Left hindlimb (tissue), 1 donor: ENCODE measurements around the gene TOMM20.
"Not testable (repeated sequence)": the region's sequence is repeated elsewhere in the genome, so short reads cannot be mapped to it uniquely, and the experiment has no call there.

ENCODE experiments used
- DNase-seq: peaks from one replicate; pipeline ENCODE4 v3.0.0-alpha.2; 2018

The TOMM20 gene

DNA sequence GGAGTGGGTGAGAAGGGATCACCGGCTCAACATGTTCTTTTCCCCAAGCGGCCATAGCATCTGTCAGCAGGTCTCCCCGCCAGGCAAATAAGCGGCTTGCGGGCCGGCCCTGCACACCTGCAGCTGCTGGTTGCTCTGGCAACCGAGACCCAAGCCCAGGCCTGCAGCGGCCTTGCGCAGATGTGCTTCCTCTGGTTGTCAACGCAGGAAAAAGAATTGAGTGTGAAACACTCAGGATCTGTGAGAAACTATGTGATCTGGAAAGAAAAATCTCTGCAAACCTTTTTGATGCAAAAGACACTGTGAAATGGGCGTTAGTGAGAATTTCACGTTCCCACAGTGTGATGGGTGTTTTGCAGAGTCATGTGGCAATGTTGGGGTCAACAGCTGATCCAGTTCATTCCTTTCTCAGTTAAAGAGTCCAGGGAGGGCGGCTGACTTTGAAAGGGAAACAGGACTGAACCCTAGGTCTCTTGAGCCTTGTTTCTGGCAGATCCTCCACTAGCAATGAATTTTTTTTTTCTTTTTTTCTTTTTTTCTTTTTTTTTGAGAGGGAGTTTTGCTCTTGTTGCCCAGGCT, 28.4 kb downstream of the TOMM20 start:
- DNase-seq: peak; percentile 84

DNA sequence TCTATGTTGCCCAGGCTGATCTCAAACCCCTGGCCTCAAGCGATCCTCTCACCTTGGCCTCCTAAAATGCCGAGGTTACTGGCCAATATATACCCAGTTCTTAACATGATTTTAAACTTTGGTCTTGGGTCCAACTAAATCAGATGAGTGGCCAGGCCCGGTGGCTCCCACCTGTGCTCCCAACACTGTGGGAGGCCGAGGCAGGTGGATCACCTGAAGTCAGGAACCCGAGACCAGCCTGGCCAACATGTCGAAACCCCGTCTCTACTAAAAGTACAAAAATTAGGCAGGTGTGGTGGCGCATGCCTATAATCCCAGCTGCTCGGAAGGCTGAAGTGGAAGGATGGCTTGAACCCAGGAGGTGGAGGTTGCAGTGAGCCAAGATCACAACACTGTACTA, 29.6 kb downstream of the TOMM20 start:
- DNase-seq: no peak

DNA sequence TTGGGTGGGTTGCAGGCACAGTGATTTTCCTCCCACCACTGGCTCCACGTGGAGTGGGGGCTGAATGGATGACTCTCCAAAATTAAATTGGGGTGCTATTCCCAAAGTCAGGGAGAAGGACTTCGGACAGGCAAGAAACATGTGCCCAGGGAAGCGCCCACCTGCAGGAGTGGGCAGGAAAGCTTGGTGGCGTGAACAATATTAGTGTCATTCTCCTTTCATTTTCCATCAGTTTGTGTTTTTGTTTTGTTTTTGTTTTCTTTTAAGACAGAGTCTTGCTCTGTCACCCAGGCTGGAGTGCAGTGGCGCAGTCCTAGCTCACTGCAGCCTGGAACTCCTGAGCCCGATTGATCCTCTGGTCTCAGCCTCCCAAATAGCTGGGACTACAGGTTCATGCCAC, 30.1 kb downstream of the TOMM20 start:
- DNase-seq: no peak

DNA sequence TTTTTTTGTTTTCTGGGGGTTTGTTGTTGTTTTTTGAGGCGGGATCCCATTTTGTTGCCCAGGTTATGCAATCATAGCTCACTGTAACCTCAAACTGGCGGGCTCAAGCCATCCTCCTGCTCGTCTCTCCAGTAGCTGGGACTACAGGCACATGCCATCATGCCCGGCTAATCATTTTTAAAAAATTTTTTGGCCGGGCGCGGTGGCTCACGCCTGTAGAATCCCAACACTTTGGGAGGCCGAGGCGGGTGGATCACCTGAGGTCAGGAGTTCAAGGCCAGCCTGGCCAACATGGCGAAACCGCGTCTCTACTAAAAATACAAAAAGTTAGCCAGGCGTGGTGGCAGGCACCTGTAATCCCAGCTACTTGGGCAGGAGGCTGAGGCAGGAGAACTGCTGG, 31.1 kb downstream of the TOMM20 start:
- not testable (repeated sequence) for DNase-seq

DNA sequence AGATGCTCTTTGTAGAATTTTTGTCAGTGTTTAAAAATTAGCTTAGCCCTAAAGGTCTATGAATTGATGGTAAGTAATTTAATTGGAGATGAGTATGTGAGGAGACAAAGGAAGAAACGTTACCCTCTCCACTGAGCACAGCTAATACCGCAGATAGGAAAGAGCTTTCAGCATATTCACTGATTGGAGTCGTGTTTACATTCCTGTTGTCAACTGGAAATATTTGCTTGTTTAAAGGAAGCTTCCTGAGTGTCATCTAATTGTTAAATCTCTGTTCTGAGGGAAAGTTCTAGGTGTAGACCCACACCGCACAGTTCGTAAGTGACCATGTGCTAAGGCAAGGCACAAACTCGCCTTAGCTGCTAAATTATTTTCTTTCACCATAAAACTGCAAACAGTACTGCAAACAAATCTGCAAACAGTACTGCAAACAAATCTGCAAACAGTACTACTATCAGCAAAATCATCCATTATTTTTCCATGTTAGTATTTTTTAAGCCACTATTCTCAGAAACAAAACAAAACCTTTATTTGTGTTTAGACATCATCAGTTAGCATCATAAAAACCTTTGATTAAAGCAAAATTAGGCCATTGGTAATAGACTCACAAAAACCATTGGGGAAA, 32.6 kb downstream of the TOMM20 start:
- DNase-seq: no peak

DNA sequence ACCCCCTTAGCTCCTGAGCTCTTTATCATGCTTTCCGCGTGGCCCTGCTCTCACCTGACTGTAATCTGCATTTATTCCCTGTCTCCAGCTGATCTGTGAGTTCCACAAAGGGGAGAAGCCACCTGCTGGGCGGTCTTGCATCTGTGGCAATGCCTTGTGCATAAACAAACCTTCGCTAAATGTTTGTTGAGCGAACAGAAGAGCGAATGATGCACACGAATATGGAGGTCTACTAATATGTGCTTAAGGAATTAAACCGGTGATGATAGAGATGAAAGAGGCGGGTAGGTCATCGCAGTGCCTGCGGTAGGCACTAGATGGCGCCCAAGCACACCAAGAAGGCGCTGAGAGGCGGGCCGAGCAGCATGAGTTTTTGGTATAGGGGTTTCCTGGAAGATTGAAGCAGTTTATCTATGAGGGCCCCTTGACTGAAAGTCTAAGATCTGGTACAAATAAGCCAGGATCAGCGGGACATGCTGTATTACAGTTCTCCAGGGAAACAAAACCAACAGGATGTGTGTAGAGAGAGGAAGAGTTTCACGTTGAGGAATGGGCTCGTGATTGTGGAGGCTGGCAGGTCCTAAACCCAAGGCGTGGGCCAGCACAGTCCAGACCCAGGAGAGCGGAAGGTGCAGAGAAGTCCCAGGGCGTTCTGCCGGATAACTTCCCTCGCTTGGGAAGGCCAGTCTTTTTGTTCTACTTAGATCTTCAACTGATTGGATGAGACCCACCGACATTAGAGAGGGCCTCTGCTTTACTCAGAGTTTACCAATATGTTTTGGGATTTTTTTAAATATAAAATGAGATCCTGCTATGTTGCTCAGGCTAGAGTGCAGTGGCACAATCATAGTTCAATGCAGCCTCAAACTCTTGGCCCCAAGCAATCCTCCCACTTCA, 34.7 kb downstream of the TOMM20 start:
- peak; percentile 81 for DNase-seq

DNA sequence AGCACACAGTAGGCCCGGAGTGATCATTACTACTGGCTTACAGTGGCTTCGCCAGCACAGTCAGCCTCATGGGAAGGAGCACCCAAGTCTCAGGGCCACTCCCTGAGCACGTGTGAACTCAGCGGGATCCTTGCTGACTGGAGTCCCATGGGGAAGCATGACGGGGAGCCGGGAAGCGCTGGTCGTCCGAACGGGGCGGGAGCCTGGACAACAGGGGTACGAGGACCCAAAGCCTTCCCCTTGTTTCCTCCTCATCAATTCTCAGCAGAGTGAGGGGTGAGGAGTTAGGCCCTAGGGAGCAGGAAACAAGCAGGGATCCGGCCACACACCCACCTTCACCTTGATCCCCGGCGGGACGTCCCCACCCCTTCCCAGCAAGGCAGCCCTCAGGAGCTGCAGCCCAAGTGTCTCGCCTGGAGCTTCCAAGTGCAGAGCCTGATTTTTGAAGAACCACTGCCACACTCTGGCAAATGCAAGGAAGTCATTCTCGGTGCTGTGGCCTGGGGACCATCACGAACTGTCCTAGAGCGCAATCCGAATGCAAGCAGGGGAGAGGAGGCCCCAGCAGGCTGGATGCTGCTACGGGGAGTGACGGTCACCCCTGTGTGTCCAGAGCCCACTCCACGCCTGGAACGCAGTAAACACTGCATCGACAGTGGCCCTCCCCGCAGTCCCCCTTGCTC, 35.5 kb downstream of the TOMM20 start:
- peak; percentile 77 for DNase-seq

DNA sequence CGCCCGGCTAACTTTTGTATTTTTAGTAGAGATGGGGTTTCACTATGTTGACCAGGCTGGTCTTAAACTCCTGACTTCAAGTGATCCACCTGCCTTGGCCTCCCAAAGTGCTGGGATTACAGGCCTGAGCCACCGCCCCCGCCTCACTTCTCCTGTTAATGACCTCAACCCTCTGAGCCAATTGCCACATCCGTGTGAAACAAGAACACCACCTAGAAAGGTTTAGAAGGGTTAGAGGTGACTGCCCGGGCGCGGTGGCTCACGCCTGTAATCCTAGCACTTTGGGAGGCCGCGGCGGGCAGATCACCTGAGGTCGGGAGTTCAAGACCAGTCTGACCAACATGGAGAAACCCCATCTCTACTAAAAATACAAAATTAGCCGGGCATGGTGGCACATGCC, 36.2 kb downstream of the TOMM20 start:
- DNase-seq: not testable (repeated sequence)

DNA sequence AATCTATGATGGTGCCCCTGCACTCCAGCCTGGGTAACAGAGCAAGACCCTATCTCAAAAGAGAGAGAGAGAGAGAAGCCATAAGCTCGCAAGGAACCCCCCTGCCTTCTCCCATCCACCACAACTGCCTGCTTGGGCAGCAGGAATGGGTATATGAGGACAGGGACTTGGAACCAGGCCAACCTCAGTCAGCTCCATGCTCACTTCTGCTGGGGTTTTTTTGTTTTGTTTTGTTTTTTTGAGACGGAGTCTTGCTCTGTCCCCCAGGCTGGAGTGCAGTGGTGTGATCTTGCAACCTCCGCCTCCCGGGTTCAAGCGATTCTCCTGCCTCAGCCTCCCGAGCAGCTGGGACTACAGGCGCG, 36.6 kb downstream of the TOMM20 start:
- DNase-seq: not testable (repeated sequence)

DNA sequence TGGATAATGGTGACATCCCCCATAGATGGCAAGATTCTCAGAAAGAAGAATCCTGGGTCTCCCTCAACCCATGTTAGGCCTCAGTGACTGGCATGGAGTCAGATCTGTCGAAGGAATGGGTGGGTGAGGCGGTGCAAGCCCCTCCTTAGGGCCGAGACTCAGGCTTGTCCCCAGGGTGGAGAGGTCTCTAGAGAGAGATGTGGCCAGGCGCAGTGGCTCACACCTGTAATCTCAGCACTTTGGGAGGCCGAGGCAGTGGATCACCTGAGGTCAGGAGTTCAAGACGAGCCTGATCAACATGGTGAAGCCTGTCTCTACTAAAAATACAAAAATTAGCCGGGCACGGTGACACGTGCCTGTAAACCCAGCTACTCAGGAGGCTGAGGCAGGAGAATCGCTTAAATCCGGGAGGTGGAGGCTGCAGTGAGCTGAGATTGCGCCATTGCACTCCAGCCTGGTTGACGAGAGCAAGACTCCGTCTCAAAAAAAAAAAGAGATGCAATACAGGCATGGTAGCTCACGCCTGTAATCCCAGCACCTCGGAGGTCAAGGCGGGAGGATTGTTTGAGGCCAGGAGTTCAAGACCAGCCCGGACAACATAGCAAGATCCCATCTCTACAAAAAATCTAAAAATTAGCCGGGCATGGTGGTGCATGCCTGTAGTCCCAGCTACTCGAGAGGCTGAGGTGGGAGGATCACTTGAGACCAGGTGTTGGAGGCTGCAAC, 37.2 kb downstream of the TOMM20 start:
- DNase-seq: not testable (repeated sequence)

DNA sequence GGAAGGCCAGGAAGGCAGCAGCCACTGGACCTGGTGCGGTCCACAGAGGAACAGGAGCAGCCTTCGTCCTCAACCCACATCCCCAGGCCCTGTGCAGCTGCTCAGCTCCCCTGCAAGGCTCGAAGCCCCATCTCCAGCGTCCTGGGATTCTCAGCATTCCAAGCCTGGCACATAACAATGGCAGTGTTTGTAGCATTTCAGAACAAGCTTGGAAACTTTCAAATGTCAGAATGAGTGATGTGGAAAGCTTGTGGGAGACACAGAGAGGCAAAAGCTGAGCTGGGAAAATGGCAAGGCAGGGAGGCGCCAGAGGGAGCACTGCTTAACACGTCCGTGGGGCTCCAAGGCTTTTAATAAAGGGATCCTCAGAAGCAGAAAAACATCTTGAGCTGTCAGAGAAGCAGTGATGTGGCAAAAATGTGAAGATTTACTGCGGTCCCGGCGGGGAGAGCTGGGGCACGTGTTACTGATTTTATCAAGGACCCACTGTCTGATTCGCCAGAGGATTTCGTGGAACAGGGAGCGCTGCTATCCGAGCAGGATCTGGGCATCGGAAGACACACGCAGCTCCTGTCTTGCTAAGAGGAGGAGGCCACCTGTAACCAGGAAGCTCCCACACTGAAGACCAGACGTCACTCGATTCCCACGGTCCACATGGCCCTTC, 38.1 kb downstream of the TOMM20 start:
- peak; percentile 47 for DNase-seq

DNA sequence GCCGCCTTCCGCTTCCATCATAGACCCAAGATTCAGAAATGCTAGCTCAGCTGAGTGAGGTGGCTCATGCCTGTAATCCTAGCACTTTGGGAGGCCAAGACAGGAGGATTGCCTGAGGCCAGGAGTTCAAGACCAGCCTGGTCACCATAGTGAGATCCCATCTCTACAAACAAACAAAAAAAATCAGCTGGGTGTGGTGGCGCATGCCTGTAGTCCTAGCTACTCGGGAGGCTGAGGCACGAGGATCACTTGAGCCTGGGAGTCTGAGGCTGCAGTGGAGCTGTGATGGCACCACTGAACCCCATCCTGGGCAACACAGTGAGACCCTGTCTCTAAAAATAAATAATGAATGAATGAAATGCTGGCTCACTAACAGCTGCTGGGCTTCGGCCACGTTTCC, 39.7 kb downstream of the TOMM20 start:
- DNase-seq: peak; percentile 15

DNA sequence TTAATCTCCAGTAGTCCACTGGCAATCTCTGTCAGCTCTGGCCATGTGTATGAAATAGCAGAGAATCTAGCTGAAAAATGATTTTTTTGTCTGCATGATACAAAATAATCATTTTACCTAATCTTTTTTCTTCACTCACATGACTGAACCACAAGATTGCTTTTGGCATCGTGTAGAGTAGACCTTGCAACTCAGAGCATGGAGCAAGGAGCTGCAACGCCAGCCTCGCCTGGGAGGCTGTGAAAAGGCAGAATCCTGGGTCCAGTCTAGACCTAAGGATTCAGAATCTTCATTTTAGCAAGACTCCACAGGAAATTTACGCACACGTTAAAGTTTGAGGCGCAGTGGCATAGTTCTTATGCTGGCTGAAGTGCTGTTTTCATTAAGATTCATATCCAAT, 40.2 kb downstream of the TOMM20 start:
- DNase-seq: peak; percentile 10

DNA sequence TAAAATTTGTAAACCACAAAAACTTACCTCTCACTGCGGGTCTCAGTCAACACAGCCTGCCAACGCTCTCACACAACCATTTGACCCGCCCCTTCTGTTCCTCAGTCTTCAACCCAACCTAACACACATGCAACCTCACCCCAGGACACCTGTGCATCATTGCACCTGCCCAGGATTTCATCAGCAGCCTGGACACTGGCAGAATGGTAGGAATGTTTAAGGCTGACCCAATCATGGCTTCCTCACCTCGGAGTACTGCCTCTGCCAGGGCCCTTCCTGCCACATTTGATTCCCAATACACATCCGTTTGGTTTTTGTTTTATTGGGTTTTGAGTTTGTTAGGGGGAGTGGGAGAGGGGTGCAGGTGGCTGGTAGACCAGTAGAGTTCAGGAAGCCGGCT, 40.7 kb downstream of the TOMM20 start:
- DNase-seq: peak; percentile 30

DNA sequence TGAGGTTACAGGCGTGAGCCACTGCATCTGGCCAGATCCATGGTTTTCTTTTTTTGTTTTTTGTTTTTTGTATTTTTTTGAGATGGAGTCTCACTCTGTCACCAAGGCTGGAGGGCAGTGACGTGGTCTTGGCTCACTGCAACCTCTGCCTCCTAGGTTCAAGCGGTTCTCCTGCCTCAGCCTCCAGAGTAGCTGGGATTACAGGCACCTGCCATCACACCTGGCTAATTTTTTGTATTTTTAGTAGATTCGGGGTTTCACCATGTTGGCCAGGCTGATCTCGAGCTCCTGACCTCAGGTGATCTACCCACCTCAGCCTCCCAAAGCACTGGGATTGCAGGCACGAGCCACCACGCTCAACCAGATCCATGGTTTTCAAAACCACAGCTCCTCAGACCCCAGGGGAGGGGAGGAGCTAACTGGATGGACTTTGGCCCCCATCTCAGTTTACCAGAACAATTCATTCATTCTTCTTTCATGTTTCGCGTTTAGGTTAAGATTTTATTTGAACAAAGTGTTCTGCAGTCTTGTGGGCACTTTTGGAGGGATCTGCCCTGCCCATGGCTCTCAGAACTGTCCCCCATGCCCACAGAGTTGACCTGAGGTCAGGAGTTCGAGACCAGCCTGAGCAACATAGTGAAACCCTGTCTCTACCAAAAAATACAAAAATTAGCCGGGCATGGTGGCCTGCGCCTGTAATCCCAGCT, 43.1 kb downstream of the TOMM20 start:
- not testable (repeated sequence) for DNase-seq

DNA sequence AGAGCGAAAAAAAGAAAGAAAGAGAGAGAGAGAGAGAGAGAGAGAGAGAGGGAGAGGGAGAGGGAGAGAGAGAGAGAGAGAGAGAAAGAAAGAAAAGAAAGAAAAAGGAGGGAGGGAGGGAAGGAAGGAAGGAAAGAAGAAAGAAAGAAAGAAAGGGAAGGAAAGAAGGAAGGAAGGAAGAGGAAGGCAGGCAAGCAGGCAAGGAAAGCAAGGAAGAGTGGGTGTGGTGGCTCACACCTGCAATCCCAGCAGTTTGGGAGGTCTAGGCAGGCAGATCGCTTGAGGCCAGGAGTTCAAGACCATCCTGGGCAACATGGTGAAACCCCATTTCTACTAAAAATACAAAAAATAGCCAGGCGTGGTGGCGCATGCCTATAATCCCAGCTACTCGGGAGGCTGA, 47.8 kb downstream of the TOMM20 start:
- DNase-seq: not testable (repeated sequence)

DNA sequence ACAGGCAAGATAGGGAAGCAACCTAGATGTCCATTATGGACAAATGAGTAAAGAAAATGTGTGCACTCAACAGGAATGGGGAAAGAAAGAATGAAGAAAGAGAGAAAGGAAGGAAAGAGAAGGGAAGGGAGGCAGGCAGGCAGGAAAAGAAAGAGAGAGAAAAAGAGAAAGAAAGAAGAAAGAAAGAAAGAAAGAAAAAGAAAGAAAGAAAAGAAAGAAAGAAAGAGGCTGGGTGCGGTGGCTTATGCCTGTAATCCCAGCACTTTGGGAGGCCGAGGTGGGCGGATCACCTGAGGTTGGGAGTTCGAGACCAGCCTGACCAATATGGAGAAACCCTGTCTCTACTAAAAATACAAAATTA, 48.4 kb downstream of the TOMM20 start:
- not testable (repeated sequence) for DNase-seq

DNA sequence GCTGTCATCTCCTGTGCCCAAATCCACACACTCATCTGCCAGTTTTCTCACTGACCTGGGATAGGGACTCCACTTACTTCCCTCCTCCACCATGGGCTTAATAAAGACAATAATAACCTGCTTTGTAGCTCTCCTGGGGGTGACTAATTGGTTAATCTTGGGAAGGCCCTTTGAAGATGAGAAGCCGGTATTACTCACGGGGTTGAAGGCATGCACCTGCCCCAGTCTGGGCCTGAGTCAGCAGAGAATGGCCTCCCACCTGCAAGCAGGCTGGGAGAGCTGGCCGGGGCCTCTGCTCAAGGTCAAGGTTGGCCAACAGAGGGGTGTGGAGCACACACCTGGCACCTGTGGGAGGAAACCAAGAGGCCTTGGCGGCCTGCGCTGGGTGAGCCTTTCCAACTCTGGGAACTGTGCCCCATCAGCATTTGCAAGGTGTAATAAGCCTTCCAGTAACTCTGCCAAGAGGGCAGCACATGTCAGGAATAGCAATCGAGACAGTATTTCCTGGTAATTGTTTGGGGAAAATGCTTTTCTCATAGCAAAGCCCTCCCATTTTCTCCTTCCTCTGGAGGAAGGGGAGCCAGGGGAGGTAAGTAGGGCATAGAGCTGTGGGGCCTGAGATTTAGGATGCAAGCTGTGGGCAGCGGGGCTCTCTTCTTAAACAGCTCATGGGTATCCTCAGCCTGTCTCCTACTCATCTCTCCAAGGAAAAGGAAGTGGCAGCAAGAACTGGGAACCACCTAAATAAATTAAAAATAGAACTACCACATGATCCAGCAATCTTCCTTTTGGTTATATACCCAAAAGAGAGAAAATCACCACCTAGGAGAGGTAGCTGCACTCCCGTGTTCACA, 49.0 kb downstream of the TOMM20 start:
- DNase-seq: no peak

DNA sequence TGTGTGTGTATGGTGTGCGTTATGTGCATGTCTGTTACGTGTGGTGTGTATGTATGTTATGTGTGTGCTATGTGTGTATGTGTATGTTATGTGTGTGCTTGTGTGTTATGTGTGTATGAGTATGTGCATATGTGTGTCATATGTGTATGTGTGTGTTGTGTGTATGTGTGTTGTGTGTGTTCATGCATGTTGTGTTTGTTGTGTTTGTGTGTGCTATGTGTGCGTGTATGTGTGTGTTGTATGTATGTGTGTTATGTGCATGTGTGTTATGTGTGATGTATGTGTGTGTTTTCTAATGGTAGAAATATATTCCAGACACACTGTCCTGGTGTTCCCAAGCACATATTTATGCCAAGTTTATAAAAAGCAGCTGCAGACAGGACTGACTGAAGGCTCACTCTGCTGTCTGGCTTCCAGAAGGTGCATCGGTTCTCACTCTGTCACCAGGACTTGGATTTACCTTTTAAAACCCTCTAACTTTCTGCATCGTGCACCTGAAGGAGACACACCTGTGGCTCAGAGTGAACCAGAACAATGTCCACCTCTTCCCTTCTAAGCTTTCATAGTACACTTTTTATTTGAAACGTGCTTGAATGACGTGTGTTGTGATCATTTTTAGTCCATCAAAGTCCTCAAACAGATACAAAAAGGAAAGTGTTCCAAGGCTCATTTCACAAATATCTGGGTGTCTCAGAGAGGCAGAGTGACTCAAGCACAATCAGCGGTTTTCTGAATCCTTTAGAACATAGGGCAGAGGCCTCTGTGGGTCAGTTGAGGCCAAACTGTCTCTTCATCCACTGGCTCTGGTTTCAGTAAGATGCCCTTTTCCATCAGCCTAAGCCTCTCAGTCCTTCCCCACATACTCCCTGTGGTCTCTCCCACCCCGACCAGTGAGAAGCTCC, 49.9 kb downstream of the TOMM20 start:
- DNase-seq: no peak
